ENCODE data around the gene CCDC141.

Gene CCDC141

GRCh38 chr2:178874529-178875240 is 175.3 kb downstream of the CCDC141 start:
- ChIA-PET POLR2A (no interaction called here), CTCF (interaction anchor here (1.0 kb wide), 1 partner anchor 15 kb away, joined by 3 read pairs; no protein-coding TSS in a partner anchor)
- Histone ChIP-seq H3K27me3 (replicated peaks in 2 of 5; ENCODE audit: control insufficient read depth in 4 of 5, insufficient read depth in 5 of 5, low read length in 4 of 5) (no peaks in the 10 kb centered on the region), H3K27ac (ENCODE audit: insufficient read depth in 1 of 2, low read depth in 1 of 2, low read length in 2 of 2, poor library complexity in 1 of 2, severe bottlenecking in 2 of 2) (no peak overlapping the region), H3K9me3 (ENCODE audit: control extremely low read depth in 1 of 5, control insufficient read depth in 4 of 5, insufficient read depth in 2 of 5, low read depth in 1 of 5, low read length in 4 of 5) (no peaks in the 10 kb centered on the region), H3K4me1 (ENCODE audit: control extremely low read depth in 1 of 4, control insufficient read depth in 4 of 4, insufficient read depth in 4 of 4, low read length in 3 of 4) (no peaks in the 10 kb centered on the region), H3K4me3 (ENCODE audit: control insufficient read depth in 1 of 7, extremely low read depth in 1 of 7, insufficient read depth in 4 of 7, low read depth in 2 of 7, low read length in 6 of 7) (no peak overlapping the region), H3K36me3 (ENCODE audit: control insufficient read depth in 4 of 4, insufficient read depth in 4 of 4, low read length in 3 of 4) (no peaks in the 10 kb centered on the region)
- no peak for DNase-seq
- WGBS (ENCODE audit: insufficient coverage): 94% methylated on average over 7 of the region's 8 CpGs

DNA sequence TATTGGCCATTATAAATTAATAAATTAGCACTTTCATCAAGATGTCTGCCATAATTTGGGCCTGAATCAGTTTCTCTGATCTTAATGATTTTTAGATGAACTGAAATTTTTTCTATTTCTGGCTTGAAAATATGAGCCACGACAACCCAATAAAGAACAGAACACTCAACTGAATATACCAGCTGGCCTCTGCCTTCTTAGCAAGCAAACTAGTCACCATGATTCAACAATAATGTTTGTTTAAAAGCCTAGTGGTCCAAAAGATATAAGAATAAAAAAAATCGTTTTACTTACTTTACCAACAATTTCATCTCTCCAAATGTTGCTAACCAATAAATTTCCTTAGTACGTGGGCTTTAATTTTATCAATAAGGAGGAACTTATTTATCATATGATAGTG is 176.0 kb downstream of the CCDC141 start:
- no peaks in the 10 kb centered on the region for H3K36me3 ChIP-seq (ENCODE audit: control insufficient read depth in 4 of 4, insufficient read depth in 4 of 4, low read length in 3 of 4)
- no peaks in the 10 kb centered on the region for H3K9me3 ChIP-seq (ENCODE audit: control extremely low read depth in 1 of 5, control insufficient read depth in 4 of 5, insufficient read depth in 2 of 5, low read depth in 1 of 5, low read length in 4 of 5)
- ChIA-PET CTCF (no interaction called here), POLR2A (no interaction called here)
- WGBS (ENCODE audit: insufficient coverage): no CpG with 5 or more reads among the region's 3 CpGs
- DNase-seq: no peak
- H3K27ac ChIP-seq (ENCODE audit: insufficient read depth in 1 of 2, low read depth in 1 of 2, low read length in 2 of 2, poor library complexity in 1 of 2, severe bottlenecking in 2 of 2): no peak overlapping the region
- no peak overlapping the region for H3K4me3 ChIP-seq (ENCODE audit: control insufficient read depth in 1 of 7, extremely low read depth in 1 of 7, insufficient read depth in 4 of 7, low read depth in 2 of 7, low read length in 6 of 7)
- no peaks in the 10 kb centered on the region for H3K4me1 ChIP-seq (ENCODE audit: control extremely low read depth in 1 of 4, control insufficient read depth in 4 of 4, insufficient read depth in 4 of 4, low read length in 3 of 4)
- no peaks in the 10 kb centered on the region for H3K27me3 ChIP-seq (replicated peaks in 2 of 5; ENCODE audit: control insufficient read depth in 4 of 5, insufficient read depth in 5 of 5, low read length in 4 of 5)

DNA sequence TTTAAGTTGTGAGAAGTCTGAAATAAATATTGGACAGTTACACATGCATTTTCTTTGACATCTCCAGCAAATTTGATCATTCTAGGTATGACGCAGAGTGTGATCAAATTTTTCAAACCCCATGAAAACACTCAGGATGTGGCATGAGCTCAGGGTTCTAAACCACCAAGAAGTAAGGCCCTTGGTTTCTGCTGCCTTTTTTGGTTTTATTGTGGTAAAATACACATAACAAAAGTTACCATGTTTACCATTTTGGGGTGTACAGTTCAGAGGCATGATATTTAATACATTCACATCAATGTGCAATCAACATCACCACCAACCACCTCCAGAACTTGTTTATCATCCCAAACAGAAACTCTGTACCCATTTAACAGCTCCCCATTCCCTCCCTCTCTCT is 178.4 kb downstream of the CCDC141 start:
- Histone ChIP-seq H3K27ac (ENCODE audit: insufficient read depth in 1 of 2, low read depth in 1 of 2, low read length in 2 of 2, poor library complexity in 1 of 2, severe bottlenecking in 2 of 2) (no peak overlapping the region), H3K27me3 (replicated peaks in 2 of 5; ENCODE audit: control insufficient read depth in 4 of 5, insufficient read depth in 5 of 5, low read length in 4 of 5) (no peaks in the 10 kb centered on the region), H3K4me1 (ENCODE audit: control extremely low read depth in 1 of 4, control insufficient read depth in 4 of 4, insufficient read depth in 4 of 4, low read length in 3 of 4) (no peaks in the 10 kb centered on the region), H3K36me3 (ENCODE audit: control insufficient read depth in 4 of 4, insufficient read depth in 4 of 4, low read length in 3 of 4) (no peaks in the 10 kb centered on the region), H3K4me3 (ENCODE audit: control insufficient read depth in 1 of 7, extremely low read depth in 1 of 7, insufficient read depth in 4 of 7, low read depth in 2 of 7, low read length in 6 of 7) (no peak overlapping the region), H3K9me3 (ENCODE audit: control extremely low read depth in 1 of 5, control insufficient read depth in 4 of 5, insufficient read depth in 2 of 5, low read depth in 1 of 5, low read length in 4 of 5) (no peaks in the 10 kb centered on the region)
- ChIA-PET CTCF (no interaction called here), POLR2A (no interaction called here)
- no CpG with 5 or more reads among the region's 1 CpG for WGBS (ENCODE audit: insufficient coverage)
- DNase-seq: no peak

- CTCF ChIA-PET: no interaction called here
- Histone ChIP-seq H3K27ac (ENCODE audit: insufficient read depth in 1 of 2, low read depth in 1 of 2, low read length in 2 of 2, poor library complexity in 1 of 2, severe bottlenecking in 2 of 2) (no peak overlapping the region), H3K36me3 (ENCODE audit: control insufficient read depth in 4 of 4, insufficient read depth in 4 of 4, low read length in 3 of 4) (no peaks in the 10 kb centered on the region), H3K4me1 (ENCODE audit: control extremely low read depth in 1 of 4, control insufficient read depth in 4 of 4, insufficient read depth in 4 of 4, low read length in 3 of 4) (no peaks in the 10 kb centered on the region), H3K27me3 (replicated peaks in 2 of 5; ENCODE audit: control insufficient read depth in 4 of 5, insufficient read depth in 5 of 5, low read length in 4 of 5) (no peaks in the 10 kb centered on the region), H3K4me3 (ENCODE audit: control insufficient read depth in 1 of 7, extremely low read depth in 1 of 7, insufficient read depth in 4 of 7, low read depth in 2 of 7, low read length in 6 of 7) (no peak overlapping the region), H3K9me3 (ENCODE audit: control extremely low read depth in 1 of 5, control insufficient read depth in 4 of 5, insufficient read depth in 2 of 5, low read depth in 1 of 5, low read length in 4 of 5) (no peaks in the 10 kb centered on the region)
- POLR2A ChIA-PET: no interaction called here
- DNase-seq: peak in 2 of 3 donors; percentile 2 to 12
- WGBS (ENCODE audit: insufficient coverage): 87% methylated on average over 1 of the region's 3 CpGs
These were observed 179.2 kb downstream of the CCDC141 start for GRCh38 chr2:178870703-178871102.

- ChIA-PET POLR2A (no interaction called here), CTCF (interaction anchor here (1.5 kb wide), 1 partner anchor 24 kb away, joined by 4 read pairs; no protein-coding TSS in a partner anchor)
- no CpG with 5 or more reads among the region's 2 CpGs for WGBS (ENCODE audit: insufficient coverage)
- H3K4me1 ChIP-seq (ENCODE audit: control extremely low read depth in 1 of 4, control insufficient read depth in 4 of 4, insufficient read depth in 4 of 4, low read length in 3 of 4): no peaks in the 10 kb centered on the region
- no peak overlapping the region for H3K27ac ChIP-seq (ENCODE audit: insufficient read depth in 1 of 2, low read depth in 1 of 2, low read length in 2 of 2, poor library complexity in 1 of 2, severe bottlenecking in 2 of 2)
- H3K36me3 ChIP-seq (ENCODE audit: control insufficient read depth in 4 of 4, insufficient read depth in 4 of 4, low read length in 3 of 4): no peaks in the 10 kb centered on the region
- H3K27me3 ChIP-seq (replicated peaks in 2 of 5; ENCODE audit: control insufficient read depth in 4 of 5, insufficient read depth in 5 of 5, low read length in 4 of 5): no peaks in the 10 kb centered on the region
- H3K9me3 ChIP-seq (ENCODE audit: control extremely low read depth in 1 of 5, control insufficient read depth in 4 of 5, insufficient read depth in 2 of 5, low read depth in 1 of 5, low read length in 4 of 5): no peaks in the 10 kb centered on the region
- H3K4me3 ChIP-seq (ENCODE audit: control insufficient read depth in 1 of 7, extremely low read depth in 1 of 7, insufficient read depth in 4 of 7, low read depth in 2 of 7, low read length in 6 of 7): no peak overlapping the region
- no peak for DNase-seq
These were observed 183.9 kb downstream of the CCDC141 start for GRCh38 chr2:178865999-178866398.

- 98% methylated on average over 6 of the region's 7 CpGs for WGBS (ENCODE audit: insufficient coverage)
- Histone ChIP-seq H3K27me3 (replicated peaks in 2 of 5; ENCODE audit: control insufficient read depth in 4 of 5, insufficient read depth in 5 of 5, low read length in 4 of 5) (no peaks in the 10 kb centered on the region), H3K9me3 (ENCODE audit: control extremely low read depth in 1 of 5, control insufficient read depth in 4 of 5, insufficient read depth in 2 of 5, low read depth in 1 of 5, low read length in 4 of 5) (no peaks in the 10 kb centered on the region), H3K36me3 (ENCODE audit: control insufficient read depth in 4 of 4, insufficient read depth in 4 of 4, low read length in 3 of 4) (no peaks in the 10 kb centered on the region), H3K4me3 (ENCODE audit: control insufficient read depth in 1 of 7, extremely low read depth in 1 of 7, insufficient read depth in 4 of 7, low read depth in 2 of 7, low read length in 6 of 7) (no peak overlapping the region), H3K27ac (ENCODE audit: insufficient read depth in 1 of 2, low read depth in 1 of 2, low read length in 2 of 2, poor library complexity in 1 of 2, severe bottlenecking in 2 of 2) (no peak overlapping the region), H3K4me1 (ENCODE audit: control extremely low read depth in 1 of 4, control insufficient read depth in 4 of 4, insufficient read depth in 4 of 4, low read length in 3 of 4) (no peaks in the 10 kb centered on the region)
- POLR2A ChIA-PET: no interaction called here
- DNase-seq: no peak
- CTCF ChIA-PET: interaction anchor here (1.5 kb wide), 1 partner anchor 25 kb away, joined by 4 read pairs; no protein-coding TSS in a partner anchor
These were observed 184.6 kb downstream of the CCDC141 start for GRCh38 chr2:178865146-178865936.

DNA sequence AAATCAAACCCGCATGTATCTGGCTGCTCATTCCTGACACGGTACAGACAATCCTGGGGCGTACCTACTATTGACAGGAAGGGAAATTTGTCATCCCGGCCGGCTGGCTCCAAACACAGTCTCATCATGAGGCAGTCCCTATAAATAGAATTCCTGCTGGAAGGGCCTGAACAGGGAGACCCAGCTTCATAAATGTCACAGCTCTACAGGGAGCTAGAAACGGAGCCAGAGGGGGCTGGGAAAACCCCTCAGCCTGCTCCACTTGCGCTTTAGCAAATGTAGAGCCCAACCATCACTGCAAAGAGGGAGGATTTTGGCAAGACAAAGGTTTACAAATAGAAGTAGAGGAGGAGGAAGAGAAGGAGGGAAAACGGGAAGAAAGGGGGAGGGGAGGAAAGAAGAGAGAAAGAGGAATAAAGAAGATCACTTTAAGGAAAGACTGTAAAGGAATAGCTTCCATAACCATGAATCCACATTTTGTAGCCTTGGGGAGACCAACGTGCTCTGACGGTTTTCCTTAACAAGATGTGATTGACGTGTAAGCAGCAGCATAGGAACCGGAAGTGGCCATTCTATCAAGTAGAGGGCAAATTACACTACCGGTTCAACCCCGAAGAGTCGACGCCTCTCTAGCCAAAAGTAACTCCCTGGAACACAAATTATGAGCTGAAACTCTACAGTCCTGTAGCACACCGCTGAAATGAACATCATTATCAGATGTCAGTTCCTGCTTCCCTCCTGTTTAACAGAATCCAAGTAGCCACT is 185.9 kb downstream of the CCDC141 start:
- ChIA-PET POLR2A (no interaction called here), CTCF (no interaction called here)
- Histone ChIP-seq H3K9me3 (ENCODE audit: control extremely low read depth in 1 of 5, control insufficient read depth in 4 of 5, insufficient read depth in 2 of 5, low read depth in 1 of 5, low read length in 4 of 5) (no peaks in the 10 kb centered on the region), H3K27ac (ENCODE audit: insufficient read depth in 1 of 2, low read depth in 1 of 2, low read length in 2 of 2, poor library complexity in 1 of 2, severe bottlenecking in 2 of 2) (no peak overlapping the region), H3K4me3 (ENCODE audit: control insufficient read depth in 1 of 7, extremely low read depth in 1 of 7, insufficient read depth in 4 of 7, low read depth in 2 of 7, low read length in 6 of 7) (no peak overlapping the region), H3K27me3 (replicated peaks in 2 of 5; ENCODE audit: control insufficient read depth in 4 of 5, insufficient read depth in 5 of 5, low read length in 4 of 5) (no peaks in the 10 kb centered on the region), H3K36me3 (ENCODE audit: control insufficient read depth in 4 of 4, insufficient read depth in 4 of 4, low read length in 3 of 4) (no peaks in the 10 kb centered on the region), H3K4me1 (ENCODE audit: control extremely low read depth in 1 of 4, control insufficient read depth in 4 of 4, insufficient read depth in 4 of 4, low read length in 3 of 4) (no peaks in the 10 kb centered on the region)
- no peak for DNase-seq
- WGBS (ENCODE audit: insufficient coverage): 87% methylated on average over 15 of the region's 17 CpGs
